ENCODE measurements around the gene ARHGEF9. TPM values are rescaled to one million over a fixed set of nuclear protein-coding genes. Genes with fewer than 3 reads are reported as not detected.
"Not testable (repeated sequence)": the region's sequence is repeated elsewhere in the genome, so short reads cannot be mapped to it uniquely, and the experiment has no call there.

Gene ARHGEF9
- total and polyA plus RNA-seq, 4 experiments from 2014 or later, result 4.4 to 27.4 (median 13.9) TPM

DNA sequence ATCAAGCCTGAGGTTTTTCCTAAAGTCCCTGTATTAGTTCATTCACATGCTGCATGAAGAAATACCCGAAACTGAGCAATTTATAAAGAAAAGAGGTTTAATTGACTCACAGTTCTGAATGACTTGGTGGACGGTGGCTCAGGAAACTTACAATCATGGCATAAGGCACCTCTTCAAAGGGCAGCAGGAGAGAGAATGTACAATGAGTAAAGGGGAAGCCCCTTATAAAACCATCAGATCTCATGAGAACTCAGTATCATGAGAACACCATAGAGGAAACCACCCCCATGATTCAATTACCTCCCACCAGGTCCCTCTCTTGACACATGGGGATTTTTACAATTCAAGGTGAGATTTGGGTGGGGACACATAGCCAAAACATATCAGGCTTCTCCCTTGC lies 10.4 kb upstream of the ARHGEF9 start:
- H3K4me1 Mint-ChIP-seq; intact Hi-C loops (cut with micrococcal nuclease); POLR2A ChIA-PET (ENCODE audit: partially characterized antibody); H3K4me1 ChIP-seq (ENCODE audit: insufficient read depth, low read length); H3K36me3 ChIP-seq (ENCODE audit: insufficient read depth, low read length); H3K4me3 Mint-ChIP-seq; H3K36me3 Mint-ChIP-seq; H3K9me3 Mint-ChIP-seq; H3K4me3 ChIP-seq (ENCODE audit: low read length in 2 of 2); H3K27ac ChIP-seq (ENCODE audit: low read depth, low read length); H3K27me3 Mint-ChIP-seq; H3K27me3 ChIP-seq (ENCODE audit: insufficient read depth, low read length); CTCF ChIA-PET (ENCODE audit: partially characterized antibody); DNase-seq; H3K9me3 ChIP-seq (ENCODE audit: control insufficient read depth in 1 of 2, low read length in 2 of 2): not testable (repeated sequence)
- H3K27ac Mint-ChIP-seq, result peak overlapping the region in 1 of 7 donors; percentile 20

DNA sequence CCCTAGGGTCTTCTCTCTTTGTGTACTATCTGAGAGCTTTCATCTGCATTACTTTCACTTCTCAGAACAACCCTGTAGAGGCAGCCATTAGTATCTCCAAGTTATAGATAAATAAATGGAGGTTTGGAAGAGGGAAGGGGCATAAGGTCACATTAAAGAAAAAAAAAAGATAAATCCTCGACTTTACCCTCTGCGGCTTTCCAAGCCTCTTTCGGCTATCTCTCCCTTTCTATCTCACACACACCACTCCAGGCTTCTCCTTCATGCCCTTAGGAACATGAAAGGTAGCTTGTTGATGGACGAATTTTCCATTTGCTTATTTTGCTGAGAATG lies 660 bp upstream of the ARHGEF9 start:
- peak overlapping the region; percentile 15 to 84 (median 60) for H3K4me3 Mint-ChIP-seq
- H3K4me1 ChIP-seq (ENCODE audit: insufficient read depth, low read length), result no peaks in the 10 kb centered on the region
- no peaks in the 10 kb centered on the region for H3K27me3 ChIP-seq (ENCODE audit: insufficient read depth, low read length)
- H3K9me3 ChIP-seq (ENCODE audit: control insufficient read depth in 1 of 2, low read length in 2 of 2), result no peaks in the 10 kb centered on the region
- DNase-seq, result no peak
- H3K27me3 Mint-ChIP-seq, result peaks cover 4 to 5% of the 10 kb centered on the region in 2 donors
- no peaks in the 10 kb centered on the region for H3K4me1 Mint-ChIP-seq
- intact Hi-C loops (cut with micrococcal nuclease), result no loop called here
- H3K9me3 Mint-ChIP-seq, result no peaks in the 10 kb centered on the region
- no peak overlapping the region for H3K27ac Mint-ChIP-seq
- H3K4me3 ChIP-seq (ENCODE audit: low read length in 2 of 2), result no peak overlapping the region
- ChIA-PET POLR2A (ENCODE audit: partially characterized antibody) (no interaction called here), CTCF (ENCODE audit: partially characterized antibody) (no interaction called here)
- no peaks in the 10 kb centered on the region for H3K36me3 Mint-ChIP-seq
- H3K27ac ChIP-seq (ENCODE audit: low read depth, low read length), result no peak overlapping the region
- no peaks in the 10 kb centered on the region for H3K36me3 ChIP-seq (ENCODE audit: insufficient read depth, low read length)

DNA sequence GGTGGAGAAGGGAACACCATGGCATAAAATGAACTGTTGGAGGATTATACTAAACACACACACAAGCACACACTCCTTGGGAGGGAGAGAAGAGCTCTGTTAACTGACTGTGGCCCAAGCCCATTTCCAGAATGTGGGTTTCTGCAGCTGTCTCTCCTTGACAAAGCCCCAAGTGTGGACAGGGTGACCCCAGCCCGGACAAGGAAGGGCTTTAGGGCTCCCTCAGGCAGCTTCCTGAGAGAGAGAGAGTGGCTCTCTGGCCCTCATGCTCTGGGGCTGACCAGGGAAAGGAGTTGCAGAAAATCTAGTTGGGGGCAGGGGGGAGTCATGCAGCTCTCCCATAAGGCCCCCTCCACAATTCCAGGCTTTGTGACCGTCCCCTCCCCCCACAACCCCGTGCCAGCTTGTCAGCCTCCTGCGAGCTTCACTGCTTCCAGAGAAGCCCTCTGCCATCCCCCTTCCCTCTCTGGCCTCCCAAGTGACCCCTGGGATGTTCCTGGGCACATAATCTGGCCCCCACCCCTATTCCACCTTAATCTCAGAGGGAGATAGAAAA lies 590 bp downstream of the ARHGEF9 start:
- Mint-ChIP-seq H3K9me3 (peaks cover 0 to 5% (median under 1%) of the 10 kb centered on the region in 8 donors), H3K27me3 (peaks cover 4 to 5% of the 10 kb centered on the region in 2 donors), H3K27ac (peak overlapping the region in 1 of 7 donors; percentile 37), H3K4me3 (peak overlapping the region in 6 of 8 donors; percentile 29 to 84 (median 61)), H3K4me1 (no peaks in the 10 kb centered on the region), H3K36me3 (no peaks in the 10 kb centered on the region)
- DNase-seq, result no peak
- no peak overlapping the region for H3K4me3 ChIP-seq (ENCODE audit: low read length in 2 of 2)
- no peaks in the 10 kb centered on the region for H3K9me3 ChIP-seq (ENCODE audit: control insufficient read depth in 1 of 2, low read length in 2 of 2)
- no peak overlapping the region for H3K27ac ChIP-seq (ENCODE audit: low read depth, low read length)
- no peaks in the 10 kb centered on the region for H3K4me1 ChIP-seq (ENCODE audit: insufficient read depth, low read length)
- ChIA-PET CTCF (ENCODE audit: partially characterized antibody) (no interaction called here), POLR2A (ENCODE audit: partially characterized antibody) (no interaction called here)
- no peaks in the 10 kb centered on the region for H3K27me3 ChIP-seq (ENCODE audit: insufficient read depth, low read length)
- intact Hi-C loops (cut with micrococcal nuclease), result no loop called here
- no peaks in the 10 kb centered on the region for H3K36me3 ChIP-seq (ENCODE audit: insufficient read depth, low read length)

DNA sequence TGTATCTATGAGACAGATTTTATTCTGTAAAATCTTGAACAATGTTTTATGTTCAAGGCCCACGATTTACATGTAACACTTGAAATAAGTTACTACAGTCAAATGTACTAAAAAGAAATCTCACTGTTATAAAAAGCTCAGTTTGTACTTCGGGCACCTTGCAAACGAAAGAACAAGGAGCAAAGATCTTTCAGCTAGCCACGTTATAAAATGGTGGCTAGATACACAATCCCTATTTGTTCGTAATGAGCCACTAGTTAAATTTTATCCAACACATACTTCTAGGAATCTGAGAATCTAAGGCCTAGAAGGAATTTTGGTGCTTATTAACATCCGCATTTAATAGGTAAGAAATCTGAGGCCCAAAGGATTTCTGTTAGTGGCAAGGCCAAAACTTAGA lies 2.5 kb downstream of the ARHGEF9 start:
- Mint-ChIP-seq H3K9me3 (peaks cover 0 to 18% (median 8%) of the 10 kb centered on the region in 8 donors), H3K4me1 (no peaks in the 10 kb centered on the region), H3K27ac (no peak overlapping the region), H3K36me3 (no peaks in the 10 kb centered on the region), H3K27me3 (peaks cover 4 to 5% of the 10 kb centered on the region in 2 donors), H3K4me3 (no peak overlapping the region)
- ChIA-PET CTCF (ENCODE audit: partially characterized antibody) (no interaction called here), POLR2A (ENCODE audit: partially characterized antibody) (no interaction called here)
- no peak overlapping the region for H3K4me3 ChIP-seq (ENCODE audit: low read length in 2 of 2)
- intact Hi-C loops (cut with micrococcal nuclease), result no loop called here
- H3K9me3 ChIP-seq (ENCODE audit: control insufficient read depth in 1 of 2, low read length in 2 of 2), result no peaks in the 10 kb centered on the region
- no peak for DNase-seq
- H3K36me3 ChIP-seq (ENCODE audit: insufficient read depth, low read length), result no peaks in the 10 kb centered on the region
- H3K4me1 ChIP-seq (ENCODE audit: insufficient read depth, low read length), result no peaks in the 10 kb centered on the region
- H3K27ac ChIP-seq (ENCODE audit: low read depth, low read length), result no peak overlapping the region
- H3K27me3 ChIP-seq (ENCODE audit: insufficient read depth, low read length), result no peaks in the 10 kb centered on the region

DNA sequence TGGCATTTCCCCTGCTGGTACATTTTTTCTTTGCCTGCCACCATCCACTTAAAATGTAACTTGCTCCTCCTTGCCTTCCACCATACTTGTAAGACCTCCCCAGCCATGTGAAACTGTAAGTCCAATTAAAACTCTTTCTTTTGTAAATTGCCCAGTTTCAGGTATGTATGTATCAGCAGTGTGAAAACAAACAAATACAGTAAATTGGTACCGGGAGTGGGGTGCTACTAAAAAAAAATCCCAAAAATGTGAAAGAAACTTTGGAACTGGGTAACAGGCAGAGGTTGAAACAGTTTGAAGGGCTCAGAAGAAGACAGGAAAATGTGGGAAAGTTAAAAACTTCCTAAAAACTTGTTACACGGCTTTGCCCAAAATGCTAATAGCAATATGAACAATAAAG lies 16.3 kb downstream of the ARHGEF9 start:
- POLR2A ChIA-PET (ENCODE audit: partially characterized antibody), result no interaction called here
- H3K36me3 Mint-ChIP-seq, result no peaks in the 10 kb centered on the region
- no peak for DNase-seq
- peaks cover 2 to 20% (median 10%) of the 10 kb centered on the region in 8 donors for H3K9me3 Mint-ChIP-seq
- Histone ChIP-seq H3K4me3 (ENCODE audit: low read length in 2 of 2) (no peak overlapping the region), H3K4me1 (ENCODE audit: insufficient read depth, low read length) (no peaks in the 10 kb centered on the region), H3K9me3 (ENCODE audit: control insufficient read depth in 1 of 2, low read length in 2 of 2) (no peaks in the 10 kb centered on the region), H3K27ac (ENCODE audit: low read depth, low read length) (no peak overlapping the region), H3K36me3 (ENCODE audit: insufficient read depth, low read length) (no peaks in the 10 kb centered on the region), H3K27me3 (ENCODE audit: insufficient read depth, low read length) (no peaks in the 10 kb centered on the region)
- peaks cover 3 to 6% of the 10 kb centered on the region in 2 donors for H3K27me3 Mint-ChIP-seq
- intact Hi-C loops (cut with micrococcal nuclease), result no loop called here
- no peak overlapping the region for H3K4me3 Mint-ChIP-seq
- no peaks in the 10 kb centered on the region for H3K4me1 Mint-ChIP-seq
- CTCF ChIA-PET (ENCODE audit: partially characterized antibody), result no interaction called here
- H3K27ac Mint-ChIP-seq, result no peak overlapping the region

DNA sequence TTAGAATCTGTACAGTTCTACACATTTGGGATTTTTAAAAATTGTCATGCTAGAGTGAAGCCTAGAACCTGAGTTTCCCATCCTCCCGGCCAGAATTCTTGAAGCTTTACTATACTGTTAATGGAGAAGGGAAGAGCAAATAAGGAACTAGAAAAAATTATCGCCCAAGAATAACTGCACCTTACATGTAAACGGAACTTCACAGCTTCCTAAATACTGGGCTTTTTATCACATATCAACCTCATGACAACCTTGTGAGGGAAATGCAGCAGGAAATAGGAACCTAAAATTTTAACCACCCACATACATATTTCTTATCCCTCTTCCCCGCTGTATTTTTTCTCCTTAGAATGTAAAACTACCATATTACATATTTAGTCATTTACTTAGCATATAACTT lies 19.3 kb downstream of the ARHGEF9 start:
- H3K4me3 ChIP-seq (ENCODE audit: low read length in 2 of 2), result no peak overlapping the region
- Mint-ChIP-seq H3K36me3 (no peaks in the 10 kb centered on the region), H3K27me3 (peaks cover 1 to 3% of the 10 kb centered on the region in 2 donors), H3K4me3 (no peak overlapping the region), H3K4me1 (no peaks in the 10 kb centered on the region), H3K27ac (no peak overlapping the region), H3K9me3 (peaks cover under 1 to 19% (median 10%) of the 10 kb centered on the region in 8 donors)
- no peaks in the 10 kb centered on the region for H3K27me3 ChIP-seq (ENCODE audit: insufficient read depth, low read length)
- H3K27ac ChIP-seq (ENCODE audit: low read depth, low read length), result no peak overlapping the region
- intact Hi-C loops (cut with micrococcal nuclease), result no loop called here
- no peak for DNase-seq
- ChIA-PET CTCF (ENCODE audit: partially characterized antibody) (no interaction called here), POLR2A (ENCODE audit: partially characterized antibody) (no interaction called here)
- H3K4me1 ChIP-seq (ENCODE audit: insufficient read depth, low read length), result no peaks in the 10 kb centered on the region
- H3K9me3 ChIP-seq (ENCODE audit: control insufficient read depth in 1 of 2, low read length in 2 of 2), result no peaks in the 10 kb centered on the region
- no peaks in the 10 kb centered on the region for H3K36me3 ChIP-seq (ENCODE audit: insufficient read depth, low read length)

DNA sequence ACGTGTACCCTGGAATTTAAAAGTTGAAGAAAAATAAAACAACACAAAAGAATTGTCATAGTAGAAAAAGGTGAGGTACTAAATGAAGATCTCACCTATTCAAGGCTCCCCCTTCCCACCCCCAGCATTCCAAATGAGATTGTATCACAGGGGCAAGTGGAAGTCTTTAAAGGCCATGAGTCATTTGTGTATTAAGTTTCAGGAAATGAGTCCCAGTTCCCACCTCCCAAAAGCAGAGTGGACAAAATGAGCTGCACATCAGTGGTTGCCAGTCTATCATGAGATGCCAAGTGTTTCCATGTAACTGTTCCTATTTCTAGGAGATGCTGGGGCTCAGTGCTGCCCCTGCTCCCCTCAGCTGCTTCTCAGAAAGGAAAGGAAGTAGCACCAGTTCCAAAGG lies 20.1 kb downstream of the ARHGEF9 start:
- Histone ChIP-seq H3K4me1 (ENCODE audit: insufficient read depth, low read length) (no peaks in the 10 kb centered on the region), H3K4me3 (ENCODE audit: low read length in 2 of 2) (no peak overlapping the region), H3K36me3 (ENCODE audit: insufficient read depth, low read length) (no peaks in the 10 kb centered on the region), H3K27me3 (ENCODE audit: insufficient read depth, low read length) (no peaks in the 10 kb centered on the region), H3K9me3 (ENCODE audit: control insufficient read depth in 1 of 2, low read length in 2 of 2) (no peaks in the 10 kb centered on the region), H3K27ac (ENCODE audit: low read depth, low read length) (no peak overlapping the region)
- peaks cover 0 to 3% of the 10 kb centered on the region in 2 donors for H3K27me3 Mint-ChIP-seq
- ChIA-PET POLR2A (ENCODE audit: partially characterized antibody) (no interaction called here), CTCF (ENCODE audit: partially characterized antibody) (no interaction called here)
- intact Hi-C loops (cut with micrococcal nuclease), result loop anchor here (5.0 kb wide), 1 partner anchor 38 kb away; no protein-coding TSS in a partner anchor
- peaks cover 0 to 18% (median 10%) of the 10 kb centered on the region in 8 donors for H3K9me3 Mint-ChIP-seq
- DNase-seq, result no peak
- no peaks in the 10 kb centered on the region for H3K4me1 Mint-ChIP-seq
- no peaks in the 10 kb centered on the region for H3K36me3 Mint-ChIP-seq
- H3K27ac Mint-ChIP-seq, result no peak overlapping the region
- no peak overlapping the region for H3K4me3 Mint-ChIP-seq

DNA sequence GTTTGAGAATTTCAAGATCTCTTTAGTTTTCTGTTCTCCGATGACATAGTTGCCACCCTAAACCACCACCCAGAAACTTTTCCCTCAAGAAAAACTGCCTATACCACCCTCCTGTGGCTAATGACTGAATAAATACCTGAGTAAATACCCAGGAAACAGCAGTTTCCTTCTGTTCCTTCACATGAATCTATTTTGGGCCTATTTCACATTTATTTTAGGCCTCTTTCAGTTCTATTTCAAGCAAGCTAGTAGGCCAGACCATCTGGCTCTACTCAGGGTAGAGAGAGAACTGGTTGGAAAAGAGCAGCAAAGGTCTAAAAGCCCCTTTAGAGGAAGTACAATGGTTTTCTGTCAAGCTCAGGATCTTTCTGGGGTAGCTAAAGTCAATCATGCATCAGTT lies 23.4 kb downstream of the ARHGEF9 start:
- no peak overlapping the region for H3K27ac ChIP-seq (ENCODE audit: low read depth, low read length)
- H3K9me3 Mint-ChIP-seq, result no peaks in the 10 kb centered on the region
- H3K36me3 Mint-ChIP-seq, result no peaks in the 10 kb centered on the region
- DNase-seq, result peak in 3 of 5 donors; percentile 10 to 17 (median 16)
- POLR2A ChIA-PET (ENCODE audit: partially characterized antibody), result no interaction called here
- no peaks in the 10 kb centered on the region for H3K4me1 Mint-ChIP-seq
- no peak overlapping the region for H3K4me3 Mint-ChIP-seq
- no peak overlapping the region for H3K4me3 ChIP-seq (ENCODE audit: low read length in 2 of 2)
- CTCF ChIA-PET (ENCODE audit: partially characterized antibody), result interaction anchor here (0.9 to 1.0 kb wide), 2 partner anchors 32 to 48 kb away, joined by 3 read pairs; no protein-coding TSS in a partner anchor
- H3K9me3 ChIP-seq (ENCODE audit: control insufficient read depth in 1 of 2, low read length in 2 of 2), result no peaks in the 10 kb centered on the region
- H3K4me1 ChIP-seq (ENCODE audit: insufficient read depth, low read length), result no peaks in the 10 kb centered on the region
- no peaks in the 10 kb centered on the region for H3K36me3 ChIP-seq (ENCODE audit: insufficient read depth, low read length)
- peak overlapping the region in 1 of 7 donors; percentile 53 for H3K27ac Mint-ChIP-seq
- H3K27me3 Mint-ChIP-seq, result peaks cover 0 to 1% of the 10 kb centered on the region in 2 donors
- intact Hi-C loops (cut with micrococcal nuclease), result loop anchor here (5.0 kb wide), 1 partner anchor 34 kb away; no protein-coding TSS in a partner anchor
- H3K27me3 ChIP-seq (ENCODE audit: insufficient read depth, low read length), result no peaks in the 10 kb centered on the region
